ELF-1 (cell line): ENCODE measurements around the gene ZNF784.

ENCODE experiments used
- DNase-seq: peaks from one replicate; pipeline ENCODE4 v3.0.0-alpha.2; 2016; ENCODE audit warnings: low read depth, low spot score

The ZNF784 gene

GRCh38 chr19:55643003-55643886, 18.9 kb upstream of the ZNF784 start, which contains the start of gene ZNF581:
ZNF581 (plus strand) TSS chr19:55643649; CDS start chr19:55644572, 923 bp downstream.
- DNase-seq: peak; percentile 84

GRCh38 chr19:55642153-55643002, 18.0 kb upstream of the ZNF784 start:
- no peak for DNase-seq

- DNase-seq: no peak
These were observed 17.2 kb upstream of the ZNF784 start for GRCh38 chr19:55641426-55642152.

- DNase-seq: peak; percentile 73
These were observed 16.4 kb upstream of the ZNF784 start, which contains the start of gene ZNF580 for GRCh38 chr19:55640577-55641425. ZNF580 (plus strand) TSS chr19:55641002; CDS start chr19:55642509, 1,507 bp downstream.

- DNase-seq: peak; percentile 87
These were observed 15.7 kb upstream of the ZNF784 start for GRCh38 chr19:55640043-55640576.

GRCh38 chr19:55638864-55639359, 14.5 kb upstream of the ZNF784 start:
- peak; percentile 67 for DNase-seq

GRCh38 chr19:55637534-55637933, 13.2 kb upstream of the ZNF784 start:
- DNase-seq: no peak

GRCh38 chr19:55636723-55637122, 12.4 kb upstream of the ZNF784 start:
- DNase-seq: no peak

- DNase-seq: no peak
These were observed 11.6 kb upstream of the ZNF784 start for GRCh38 chr19:55635856-55636440.

GRCh38 chr19:55635334-55635717, 11.0 kb upstream of the ZNF784 start:
- no peak for DNase-seq

GRCh38 chr19:55633861-55634260, 9.5 kb upstream of the ZNF784 start:
- DNase-seq: no peak

- DNase-seq: peak; percentile 82
These were observed 8.1 kb upstream of the ZNF784 start for GRCh38 chr19:55632463-55632834.

GRCh38 chr19:55626350-55626749, 2.0 kb upstream of the ZNF784 start:
- no peak for DNase-seq

GRCh38 chr19:55625004-55625326, 599 bp upstream of the ZNF784 start:
- DNase-seq: no peak

- DNase-seq: no peak
These were observed 805 bp downstream of the ZNF784 start for GRCh38 chr19:55623561-55623960.

GRCh38 chr19:55623130-55623529, 1.2 kb downstream of the ZNF784 start:
- DNase-seq: no peak

GRCh38 chr19:55622242-55622969, 2.0 kb downstream of the ZNF784 start:
- DNase-seq: no peak

- no peak for DNase-seq
These were observed 2.6 kb downstream of the ZNF784 start for GRCh38 chr19:55621673-55622231.

GRCh38 chr19:55621205-55621672, 3.1 kb downstream of the ZNF784 start:
- no peak for DNase-seq
